Gastroesophageal sphincter (tissue), 4 donors: Measurements from ENCODE around the gene CLSTN2. TPM values are rescaled to one million over a fixed set of nuclear protein-coding genes. Genes with fewer than 3 reads are reported as not detected.

Experiments used
- ATAC-seq: fragments of 150-250 bp; one replicate; pipeline ENCODE4 v1.9.1; 2016; ENCODE audit warnings: mild to moderate bottlenecking, moderate library complexity
- H3K27ac ChIP-seq, 4 donors: fragments of 200-600 bp; sonication (generic) in 3 of 4; 1 replicate in 3 of 4; 2 replicates in 1 of 4; pipeline ENCODE4 v1.5.1; 2016 to 2019
- H3K27me3 ChIP-seq: fragments of 200-600 bp; sonication (generic); one replicate; pipeline ENCODE4 v1.5.1; 2019
- H3K36me3 ChIP-seq, 2 donors: fragments of 200-600 bp; sonication (generic); one replicate each; pipeline ENCODE4 v1.5.1; 2019; ENCODE audit warnings: control low read depth in 1 of 2
- H3K4me1 ChIP-seq, 3 donors: fragments of 200-600 bp; sonication (generic); 1 replicate in 2 of 3; 2 replicates in 1 of 3; pipeline ENCODE4 v1.5.1; 2016 to 2019; ENCODE audit warnings: control low read depth in 2 of 3
- H3K4me3 ChIP-seq, 2 donors: fragments of 200-600 bp; sonication (generic); one replicate each; pipeline ENCODE4 v1.5.1; 2019; ENCODE audit warnings: mild to moderate bottlenecking in 1 of 2, moderate library complexity in 1 of 2
- H3K9me3 ChIP-seq, 3 donors: fragments of 200-600 bp; sonication (generic); one replicate each; pipeline ENCODE4 v1.5.1; 2017 to 2019; ENCODE audit warnings: control low read depth in 2 of 3
- CTCF ChIP-seq, 4 experiments: fragments of 200-600 bp in 2 of 4; fragments of 450-650 bp in 2 of 4; sonication (generic) in 1 of 4; IDR thresholded peaks; one replicate each; pipeline ENCODE4 v1.5.1; 2017 to 2019; ENCODE audit warnings: antibody characterized with exemption in 4 of 4, mild to moderate bottlenecking in 2 of 4, moderate library complexity in 2 of 4
- EP300 ChIP-seq: sonication (generic); formaldehyde crosslinking; IDR thresholded peaks from one replicate; pipeline ENCODE4 v1.6.1; 2017; ENCODE audit warnings: antibody characterized with exemption, mild to moderate bottlenecking
- POLR2A ChIP-seq, 2 donors: fragments of 450-650 bp; IDR thresholded peaks; one replicate each; pipeline ENCODE4 v1.6.1; 2017; ENCODE audit warnings: antibody characterized with exemption in 2 of 2, mild to moderate bottlenecking in 2 of 2, moderate library complexity in 1 of 2
- POLR2AphosphoS5 ChIP-seq: sonication (generic); formaldehyde crosslinking; IDR thresholded peaks from one replicate; pipeline ENCODE4 v1.6.1; 2017; ENCODE audit warnings: antibody characterized with exemption
- WGBS, 2 donors: methylation state at CpG; one replicate each; pipeline ENCODE4 v1.1.5; 2018; ENCODE audit warnings: low coverage in 1 of 2; 5-methylcytosine and 5-hydroxymethylcytosine counted together
- total RNA-seq, 4 donors: library from RNA; depleted of rRNA; stranded (reverse); fragments of >200 nt; gene quantifications; one replicate each; pipeline ENCODE4 v1.1.0, GENCODE V29; 2016

CLSTN2 gene
- total RNA-seq, 4 donors from 2014 or later, result 6.6 to 9.7 (median 7.7) TPM

GRCh38 chr3:139979991-139980390 lies 45.0 kb downstream of the CLSTN2 start:
- H3K9me3 ChIP-seq, result no peaks in the 10 kb centered on the region
- no peaks in the 10 kb centered on the region for H3K27me3 ChIP-seq
- WGBS, 2 donors, result 88 to 94% methylated on average over 1 of the region's 1 CpG
- H3K4me1 ChIP-seq, result no peaks in the 10 kb centered on the region
- TF ChIP-seq EP300 (no peak), CTCF (IDR thresholded peaks at IDR 0.05) (no peak), POLR2AphosphoS5 (no peak), POLR2A (IDR thresholded peaks at IDR 0.05) (no peak)
- ATAC-seq, result no peak
- no peaks in the 10 kb centered on the region for H3K36me3 ChIP-seq
- no peak overlapping the region for H3K4me3 ChIP-seq
- H3K27ac ChIP-seq, result no peak overlapping the region

- TF ChIP-seq POLR2AphosphoS5 (no peak), CTCF (IDR thresholded peaks at IDR 0.05) (no peak), EP300 (no peak), POLR2A (IDR thresholded peaks at IDR 0.05) (no peak)
- Histone ChIP-seq H3K4me3 (no peak overlapping the region), H3K4me1 (no peaks in the 10 kb centered on the region), H3K27ac (no peak overlapping the region), H3K36me3 (no peaks in the 10 kb centered on the region), H3K27me3 (no peaks in the 10 kb centered on the region), H3K9me3 (no peaks in the 10 kb centered on the region)
- ATAC-seq, result no peak
- WGBS, 2 donors, result 70 to 73% methylated on average over 1 of the region's 1 CpG
Observed at GRCh38 chr3:139982404-139982803, 47.4 kb downstream of the CLSTN2 start.

GRCh38 chr3:139985576-139985975 lies 50.6 kb downstream of the CLSTN2 start:
- H3K4me3 ChIP-seq, result no peak overlapping the region
- H3K27me3 ChIP-seq, result no peaks in the 10 kb centered on the region
- H3K4me1 ChIP-seq, result no peaks in the 10 kb centered on the region
- TF ChIP-seq CTCF (IDR thresholded peaks at IDR 0.05) (no peak), POLR2A (IDR thresholded peaks at IDR 0.05) (no peak), POLR2AphosphoS5 (no peak), EP300 (no peak)
- H3K9me3 ChIP-seq, result no peaks in the 10 kb centered on the region
- no peak for ATAC-seq
- no peak overlapping the region for H3K27ac ChIP-seq
- WGBS, 2 donors, result 50% methylated on average over 3 of the region's 3 CpGs
- H3K36me3 ChIP-seq, result no peaks in the 10 kb centered on the region

- H3K27me3 ChIP-seq, result no peaks in the 10 kb centered on the region
- ATAC-seq, result no peak
- no peak overlapping the region for H3K27ac ChIP-seq
- 83 to 88% methylated on average over 3 of the region's 3 CpGs for WGBS, 2 donors
- H3K4me3 ChIP-seq, result no peak overlapping the region
- H3K4me1 ChIP-seq, result no peaks in the 10 kb centered on the region
- no peaks in the 10 kb centered on the region for H3K36me3 ChIP-seq
- TF ChIP-seq CTCF (IDR thresholded peaks at IDR 0.05) (no peak), EP300 (no peak), POLR2A (IDR thresholded peaks at IDR 0.05) (no peak), POLR2AphosphoS5 (no peak)
- no peaks in the 10 kb centered on the region for H3K9me3 ChIP-seq
Observed at GRCh38 chr3:139987908-139988307, 52.9 kb downstream of the CLSTN2 start.

- H3K4me3 ChIP-seq, result no peak overlapping the region
- no peaks in the 10 kb centered on the region for H3K4me1 ChIP-seq
- ATAC-seq, result no peak
- no peak overlapping the region for H3K27ac ChIP-seq
- 63 to 100% methylated on average over 1 to 2 of the region's 3 CpGs for WGBS, 2 donors
- H3K36me3 ChIP-seq, result no peaks in the 10 kb centered on the region
- TF ChIP-seq POLR2AphosphoS5 (no peak), CTCF (IDR thresholded peaks at IDR 0.05) (no peak), POLR2A (IDR thresholded peaks at IDR 0.05) (no peak), EP300 (no peak)
- no peaks in the 10 kb centered on the region for H3K27me3 ChIP-seq
- no peaks in the 10 kb centered on the region for H3K9me3 ChIP-seq
Observed at GRCh38 chr3:139988472-139989156, 53.6 kb downstream of the CLSTN2 start.
